GM12892 (cell line): Measurements from ENCODE around the gene LILRB3.

Source experiments
- POLR2A ChIP-seq: IDR thresholded peaks from 2 replicates; pipeline ENCODE4 v1.6.1; 2011; ENCODE audit warnings: low read depth, low read length, control low read depth
- POLR2AphosphoS5 ChIP-seq: IDR thresholded peaks from 2 replicates; pipeline ENCODE4 v1.6.1; 2011; ENCODE audit warnings: low read depth, low read length, control low read depth
- TAF1 ChIP-seq: IDR thresholded peaks from 2 replicates; pipeline ENCODE4 v1.6.1; 2011; ENCODE audit warnings: low read depth, mild to moderate bottlenecking, control low read depth, low read length, borderline replicate concordance

- TF ChIP-seq POLR2A (no peak), POLR2AphosphoS5 (no peak), TAF1 (no peak)
Observed at GRCh38 chr19:54201980-54202379, 20.8 kb downstream of the LILRB3 start.
